K562 (cell line): Measurements from ENCODE around the gene GRK4. TPM values are rescaled to one million over a fixed set of nuclear protein-coding genes. Genes with fewer than 3 reads are reported as not detected.

Experiments used
- CAMTA2 ChIP-seq: fragments of 250-450 bp; sonication (Bioruptor Pico); conservative IDR thresholded peaks from 2 replicates; pipeline ENCODE4 v1.5.1; 2022
- CBFA2T3 ChIP-seq: fragments of 450-650 bp; IDR thresholded peaks from 2 replicates; pipeline ENCODE4 v1.6.1; 2017
- CBFB ChIP-seq: sonication (generic); formaldehyde crosslinking; IDR thresholded peaks from 2 replicates; pipeline ENCODE4 v1.4.0; 2020; ENCODE audit warnings: mild to moderate bottlenecking, missing genetic modification reagents
- CC2D1A ChIP-seq: fragments of 450-650 bp; IDR thresholded peaks from 2 replicates; pipeline ENCODE4 v1.6.1; 2017; ENCODE audit warnings: mild to moderate bottlenecking
- FOXK2 ChIP-seq, 2 experiments: fragments of 450-650 bp; IDR thresholded peaks in 1 of 2; conservative IDR thresholded peaks in 1 of 2; 2 replicates each; pipeline ENCODE4 v1.6.1; 2016; ENCODE audit warnings: low read depth in 2 of 2, mild to moderate bottlenecking in 1 of 2
- HEY1 ChIP-seq: fragments of 250-450 bp; sonication (Bioruptor Pico); IDR thresholded peaks from 2 replicates; pipeline ENCODE4 v1.5.0; 2020; ENCODE audit warnings: mild to moderate bottlenecking, moderate library complexity, borderline replicate concordance
- NCOA4 ChIP-seq: fragments of 450-650 bp; IDR thresholded peaks from 2 replicates; pipeline ENCODE4 v1.6.1; 2018; ENCODE audit warnings: mild to moderate bottlenecking; ENCODE audit not compliant: partially characterized antibody
- PHF21A ChIP-seq: fragments of 450-650 bp; IDR thresholded peaks from 2 replicates; pipeline ENCODE4 v1.6.1; 2017; ENCODE audit warnings: low read depth, borderline replicate concordance
- POLR2G ChIP-seq: fragments of 200-400 bp; formaldehyde crosslinking; IDR thresholded peaks from 2 replicates; pipeline ENCODE4 v1.6.1; 2017; ENCODE audit warnings: low read depth, mild to moderate bottlenecking, antibody characterized with exemption, low read length, moderate library complexity
- TARDBP ChIP-seq: fragments of 450-650 bp; IDR thresholded peaks from 2 replicates; pipeline ENCODE4 v1.6.1; 2016
- TEAD4 ChIP-seq, 2 experiments: sonication (generic) in 1 of 2; formaldehyde crosslinking in 1 of 2; IDR thresholded peaks; 2 replicates each; pipeline versions ENCODE4 v1.6.1 to v1.8.0; 2012 to 2022; ENCODE audit warnings: borderline replicate concordance in 1 of 2, inconsistent platforms in 1 of 2, low read length in 1 of 2, mild to moderate bottlenecking in 1 of 2, missing genetic modification reagents in 1 of 2
- U2AF1 ChIP-seq: fragments of 200-400 bp; formaldehyde crosslinking; optimal IDR thresholded peaks from 2 replicates; pipeline ENCODE3; 2017; ENCODE audit warnings: mild to moderate bottlenecking, low read depth, low read length, moderate library complexity
- YBX1 ChIP-seq: fragments of 450-650 bp; IDR thresholded peaks from 2 replicates; pipeline ENCODE4 v1.7.1; 2016; ENCODE audit warnings: mild to moderate bottlenecking
- ZC3H4 ChIP-seq: sonication (generic); formaldehyde crosslinking; IDR thresholded peaks from 2 replicates; pipeline ENCODE4 v1.9.0; 2021; ENCODE audit warnings: missing genetic modification reagents, borderline replicate concordance
- ZNF143 ChIP-seq: sonication (generic); formaldehyde crosslinking; IDR thresholded peaks from 2 replicates; pipeline ENCODE4 v1.9.0; 2022; ENCODE audit warnings: mild to moderate bottlenecking, missing genetic modification reagents
- ZNF41 ChIP-seq: fragments of 250-450 bp; sonication (Bioruptor Pico); conservative IDR thresholded peaks from 2 replicates; pipeline ENCODE4 v1.4.0; 2020; ENCODE audit warnings: mild to moderate bottlenecking
- polyA plus RNA-seq, 8 experiments: library from polyadenylated mRNA; depleted of rRNA in 4 of 8; stranded (reverse) in 5 of 8; unstranded in 3 of 8; fragments of >200 nt; fragmentation: Nextera tagmentation in 2 of 8; fragmentation: Illumina TruSeq in 1 of 8; extraction: Ambion mirVana in 2 of 8; extraction: Trizol in 1 of 8; gene quantifications; 2 replicates each; pipeline versions ENCODE4 v1.2.1 to v1.2.3, GENCODE V29; 2011 to 2014; ENCODE audit warnings: inconsistent platforms in 1 of 8, missing spikeins in 1 of 8
- total RNA-seq, 7 experiments: library from RNA; depleted of rRNA in 6 of 7; stranded (reverse); fragments of >200 nt in 6 of 7; fragmentation: Illumina TruSeq in 2 of 7; extraction: Trizol in 2 of 7; gene quantifications; 2 replicates each; pipeline versions ENCODE4 v1.2.1 to v1.2.3, GENCODE V29; 2011 to 2021; ENCODE audit warnings: low replicate concordance in 1 of 7
- TF ChIP-seq, protein P1 (sequence below), 2 experiments: fragments of 450-650 bp; formaldehyde crosslinking in 1 of 2; IDR thresholded peaks; 2 replicates each; pipeline versions ENCODE4 v1.4.0 to v1.6.1; 2014 to 2020; ENCODE audit warnings: mild to moderate bottlenecking in 2 of 2, borderline replicate concordance in 1 of 2, low read depth in 1 of 2
- TF ChIP-seq, protein P2 (sequence below): fragments of 450-650 bp; IDR thresholded peaks from 2 replicates; pipeline ENCODE4 v1.6.1; 2017; ENCODE audit warnings: antibody characterized with exemption
- TF ChIP-seq, protein P3 (sequence below): fragments of 200-800 bp; sonication (Bioruptor generic); IDR thresholded peaks from 2 replicates; pipeline ENCODE4 v1.6.1; 2017; ENCODE audit warnings: missing genetic modification characterization, missing compliant biosample characterization

GRK4 gene
- total and polyA plus RNA-seq, 9 of the 15 experiments (the other 6 are each of a cell fraction or from before 2014, with no cell fraction given): 1.1 to 4.8 (median 2.6) TPM

DNA sequence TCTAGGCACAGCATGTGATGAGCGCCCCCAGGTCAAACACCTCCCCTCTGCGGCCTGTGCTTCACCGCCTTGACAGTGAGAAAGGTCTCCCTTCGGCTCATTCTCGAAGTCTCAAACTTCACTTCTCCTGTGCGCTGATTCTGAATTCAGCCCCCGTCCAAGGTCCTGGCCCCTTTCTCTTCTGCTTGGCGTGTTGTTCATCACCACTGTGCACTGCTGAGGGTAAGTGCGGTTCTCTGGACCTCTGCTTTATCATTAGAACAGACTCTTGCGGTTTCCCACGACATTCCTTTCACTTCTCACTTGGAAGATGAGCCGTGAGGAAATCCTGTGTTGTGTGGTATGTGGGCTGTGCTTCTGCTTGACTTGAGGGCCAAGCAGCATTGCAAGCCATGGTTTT is 99.1 kb downstream of the GRK4 start (continued):
- TF ChIP-seq CBFB (CRISPR knock-in tag) (0 out of 2 replicates have a peak, but pooled peaks have one; percentile 31), FOXK2 (conservative IDR thresholded peaks at IDR 0.05 in 1 of 2, IDR thresholded peaks at IDR 0.05 in 1 of 2; ENCODE audit: low read depth in 2 of 2) (no peak), ZNF41 (CRISPR knock-in tag) (no peak), HEY1 (CRISPR knock-in tag) (no peak), TEAD4 (IDR thresholded peaks at IDR 0.05; ENCODE audit: low read length) (peak; percentile 87), TEAD4 (CRISPR knock-in tag; IDR thresholded peaks at IDR 0.05; ENCODE audit: borderline replicate concordance) (no peak), ZC3H4 (CRISPR knock-in tag) (no peak), CBFA2T3 (peak; percentile 43; the same call in 1 of the 2 replicates), TARDBP (no peak), CAMTA2 (CRISPR knock-in tag) (no peak), NCOA4 (no peak), YBX1 (no peak), ZNF143 (CRISPR knock-in tag) (no peak), PHF21A (no peak), U2AF1 (no peak), CC2D1A (no peak), POLR2G (no peak)
- TF ChIP-seq, protein P1, sequence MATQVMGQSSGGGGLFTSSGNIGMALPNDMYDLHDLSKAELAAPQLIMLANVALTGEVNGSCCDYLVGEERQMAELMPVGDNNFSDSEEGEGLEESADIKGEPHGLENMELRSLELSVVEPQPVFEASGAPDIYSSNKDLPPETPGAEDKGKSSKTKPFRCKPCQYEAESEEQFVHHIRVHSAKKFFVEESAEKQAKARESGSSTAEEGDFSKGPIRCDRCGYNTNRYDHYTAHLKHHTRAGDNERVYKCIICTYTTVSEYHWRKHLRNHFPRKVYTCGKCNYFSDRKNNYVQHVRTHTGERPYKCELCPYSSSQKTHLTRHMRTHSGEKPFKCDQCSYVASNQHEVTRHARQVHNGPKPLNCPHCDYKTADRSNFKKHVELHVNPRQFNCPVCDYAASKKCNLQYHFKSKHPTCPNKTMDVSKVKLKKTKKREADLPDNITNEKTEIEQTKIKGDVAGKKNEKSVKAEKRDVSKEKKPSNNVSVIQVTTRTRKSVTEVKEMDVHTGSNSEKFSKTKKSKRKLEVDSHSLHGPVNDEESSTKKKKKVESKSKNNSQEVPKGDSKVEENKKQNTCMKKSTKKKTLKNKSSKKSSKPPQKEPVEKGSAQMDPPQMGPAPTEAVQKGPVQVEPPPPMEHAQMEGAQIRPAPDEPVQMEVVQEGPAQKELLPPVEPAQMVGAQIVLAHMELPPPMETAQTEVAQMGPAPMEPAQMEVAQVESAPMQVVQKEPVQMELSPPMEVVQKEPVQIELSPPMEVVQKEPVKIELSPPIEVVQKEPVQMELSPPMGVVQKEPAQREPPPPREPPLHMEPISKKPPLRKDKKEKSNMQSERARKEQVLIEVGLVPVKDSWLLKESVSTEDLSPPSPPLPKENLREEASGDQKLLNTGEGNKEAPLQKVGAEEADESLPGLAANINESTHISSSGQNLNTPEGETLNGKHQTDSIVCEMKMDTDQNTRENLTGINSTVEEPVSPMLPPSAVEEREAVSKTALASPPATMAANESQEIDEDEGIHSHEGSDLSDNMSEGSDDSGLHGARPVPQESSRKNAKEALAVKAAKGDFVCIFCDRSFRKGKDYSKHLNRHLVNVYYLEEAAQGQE (IDR thresholded peaks at IDR 0.05; ENCODE audit: borderline replicate concordance): peak; percentile 94
- TF ChIP-seq, protein P1 (CRISPR knock-in tag; IDR thresholded peaks at IDR 0.05; ENCODE audit: low read depth): peak; percentile 88
- TF ChIP-seq, protein P2, sequence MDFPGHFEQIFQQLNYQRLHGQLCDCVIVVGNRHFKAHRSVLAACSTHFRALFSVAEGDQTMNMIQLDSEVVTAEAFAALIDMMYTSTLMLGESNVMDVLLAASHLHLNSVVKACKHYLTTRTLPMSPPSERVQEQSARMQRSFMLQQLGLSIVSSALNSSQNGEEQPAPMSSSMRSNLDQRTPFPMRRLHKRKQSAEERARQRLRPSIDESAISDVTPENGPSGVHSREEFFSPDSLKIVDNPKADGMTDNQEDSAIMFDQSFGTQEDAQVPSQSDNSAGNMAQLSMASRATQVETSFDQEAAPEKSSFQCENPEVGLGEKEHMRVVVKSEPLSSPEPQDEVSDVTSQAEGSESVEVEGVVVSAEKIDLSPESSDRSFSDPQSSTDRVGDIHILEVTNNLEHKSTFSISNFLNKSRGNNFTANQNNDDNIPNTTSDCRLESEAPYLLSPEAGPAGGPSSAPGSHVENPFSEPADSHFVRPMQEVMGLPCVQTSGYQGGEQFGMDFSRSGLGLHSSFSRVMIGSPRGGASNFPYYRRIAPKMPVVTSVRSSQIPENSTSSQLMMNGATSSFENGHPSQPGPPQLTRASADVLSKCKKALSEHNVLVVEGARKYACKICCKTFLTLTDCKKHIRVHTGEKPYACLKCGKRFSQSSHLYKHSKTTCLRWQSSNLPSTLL: no peak
- TF ChIP-seq, protein P3, sequence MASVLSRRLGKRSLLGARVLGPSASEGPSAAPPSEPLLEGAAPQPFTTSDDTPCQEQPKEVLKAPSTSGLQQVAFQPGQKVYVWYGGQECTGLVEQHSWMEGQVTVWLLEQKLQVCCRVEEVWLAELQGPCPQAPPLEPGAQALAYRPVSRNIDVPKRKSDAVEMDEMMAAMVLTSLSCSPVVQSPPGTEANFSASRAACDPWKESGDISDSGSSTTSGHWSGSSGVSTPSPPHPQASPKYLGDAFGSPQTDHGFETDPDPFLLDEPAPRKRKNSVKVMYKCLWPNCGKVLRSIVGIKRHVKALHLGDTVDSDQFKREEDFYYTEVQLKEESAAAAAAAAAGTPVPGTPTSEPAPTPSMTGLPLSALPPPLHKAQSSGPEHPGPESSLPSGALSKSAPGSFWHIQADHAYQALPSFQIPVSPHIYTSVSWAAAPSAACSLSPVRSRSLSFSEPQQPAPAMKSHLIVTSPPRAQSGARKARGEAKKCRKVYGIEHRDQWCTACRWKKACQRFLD (CRISPR knock-in tag): no peak
